HCT116 (cell line): ENCODE results near the gene ANO6. TPM values are rescaled to one million over a fixed set of nuclear protein-coding genes. Genes with fewer than 3 reads are reported as not detected.

Experiments
- ATAC-seq: fragments of 200-7000 bp; cut with Tn5 transposase; 2 replicates; pipeline ENCODE4 v1.9.1; 2020; ENCODE audit warnings: mild to moderate bottlenecking, moderate library complexity
- BruUV-seq: library from RNA; stranded (reverse); fragments of 400-500 nt; replicated peaks from 2 replicates; lab custom pipeline; 2021; lab: Mats Ljungman, UMichigan
- CTCF ChIA-PET: fragments of 300-600 bp; sonication (Branson Sonifier 250); formaldehyde crosslinking; loops from one replicate; lab custom pipeline; 2021; ENCODE audit warnings: antibody characterized with exemption; lab: Charles Lee
- POLR2A ChIA-PET: fragments of 300-600, 350-600 bp; sonication (Branson Sonifier 250); formaldehyde crosslinking; loops from one replicate; lab custom pipeline; 2021; ENCODE audit warnings: antibody characterized with exemption; lab: Charles Lee
- RAD21 ChIA-PET, 2 experiments: fragments of 300-600 bp; sonication (Branson Sonifier 250); formaldehyde crosslinking; loops; one replicate each; lab custom pipeline; 2023; ENCODE audit warnings: low total read pairs in 2 of 2; ENCODE audit not compliant: uncharacterized antibody in 2 of 2, unreplicated experiment in 2 of 2, low non-redundant PET in 1 of 2; lab: Charles Lee
- DNase-seq: peaks from one replicate; pipeline ENCODE4 v3.0.0-alpha.2; 2010; ENCODE audit warnings: low read depth, low spot score
- H2AFZ ChIP-seq: fragments of 200-600 bp; shearing (Covaris generic), sonication (generic); 2 replicates; pipeline ENCODE4 v1.6.1; 2017; ENCODE audit warnings: low read depth, mixed run types, mixed read lengths, antibody characterized with exemption, low read length; ENCODE audit not compliant: poor library complexity, severe bottlenecking
- H3K27ac ChIP-seq: 2 replicates; pipeline ENCODE4 v1.5.1; 2012; ENCODE audit warnings: low read depth, low read length
- H3K27me3 ChIP-seq: fragments of 200-600 bp; sonication (generic); 2 replicates; pipeline ENCODE4 v1.6.1; 2016; ENCODE audit warnings: mixed run types, low read length, mixed read lengths; ENCODE audit not compliant: insufficient read depth
- H3K36me3 ChIP-seq, 2 experiments: fragments of 200-500 bp in 1 of 2; fragments of 200-600 bp in 1 of 2; sonication (Bioruptor generic) in 1 of 2; sonication (generic) in 1 of 2; 2 replicates each; pipeline versions ENCODE4 v1.5.1 to v1.6.1; 2014 to 2016; ENCODE audit warnings: low read length in 2 of 2, inconsistent platforms in 1 of 2, mixed read lengths in 1 of 2, mixed run types in 1 of 2; ENCODE audit not compliant: insufficient read depth in 2 of 2, control insufficient read depth in 1 of 2
- H3K4me1 ChIP-seq, 2 experiments: fragments of 200-600 bp in 1 of 2; sonication (generic) in 1 of 2; 2 replicates each; pipeline versions ENCODE4 v1.5.1 to v1.6.1; 2012 to 2017; ENCODE audit warnings: low read length in 2 of 2, inconsistent platforms in 1 of 2, mild to moderate bottlenecking in 1 of 2, mixed read lengths in 1 of 2, mixed run types in 1 of 2, moderate library complexity in 1 of 2; ENCODE audit not compliant: insufficient read depth in 2 of 2, control insufficient read depth in 1 of 2
- H3K4me2 ChIP-seq: fragments of 200-600 bp; sonication (generic); 2 replicates; pipeline ENCODE4 v1.6.1; 2017; ENCODE audit warnings: mixed run types, low read length, mixed read lengths
- H3K4me3 ChIP-seq, 2 experiments: fragments of 200-600 bp in 1 of 2; sonication (generic) in 1 of 2; replicated peaks in 1 of 2; 2 replicates each; pipeline ENCODE4 v1.5.1; 2011 to 2016; ENCODE audit warnings: low read length in 2 of 2, control low read depth in 1 of 2, low read depth in 1 of 2, mild to moderate bottlenecking in 1 of 2, mixed read lengths in 1 of 2, mixed run types in 1 of 2
- H3K79me2 ChIP-seq: fragments of 200-600 bp; sonication (generic); 2 replicates; pipeline ENCODE4 v1.6.1; 2017; ENCODE audit warnings: mild to moderate bottlenecking, mixed run types, low read length, moderate library complexity, mixed read lengths; ENCODE audit not compliant: insufficient read depth
- H3K9ac ChIP-seq: fragments of 200-600 bp; sonication (generic); 2 replicates; pipeline ENCODE4 v1.6.1; 2016; ENCODE audit warnings: low read length, mixed read lengths
- H3K9me2 ChIP-seq: fragments of 200-600 bp; sonication (generic), shearing (Covaris generic); 2 replicates; pipeline ENCODE4 v1.6.1; 2017; ENCODE audit warnings: mixed run types, mild to moderate bottlenecking, moderate library complexity; ENCODE audit not compliant: insufficient read depth
- H3K9me3 ChIP-seq, 2 experiments: fragments of 200-500 bp in 1 of 2; fragments of 200-600 bp in 1 of 2; sonication (Bioruptor generic) in 1 of 2; sonication (generic) in 1 of 2; 2 replicates each; pipeline ENCODE4 v1.6.1; 2014 to 2017; ENCODE audit warnings: low read length in 2 of 2, mixed read lengths in 2 of 2, inconsistent platforms in 1 of 2, low read depth in 1 of 2, mild to moderate bottlenecking in 1 of 2, mixed run types in 1 of 2, moderate library complexity in 1 of 2; ENCODE audit not compliant: control insufficient read depth in 1 of 2, insufficient read depth in 1 of 2
- H4K20me1 ChIP-seq: fragments of 200-600 bp; sonication (generic), shearing (Covaris generic); 2 replicates; pipeline ENCODE4 v1.6.1; 2017; ENCODE audit warnings: mixed run types, mild to moderate bottlenecking, moderate library complexity; ENCODE audit not compliant: insufficient read depth
- CBX3 ChIP-seq: IDR thresholded peaks from 2 replicates; pipeline ENCODE4 v1.6.1; 2012; ENCODE audit warnings: low read depth
- CEBPB ChIP-seq: IDR thresholded peaks from 2 replicates; pipeline ENCODE4 v1.6.1; 2012; ENCODE audit warnings: low read depth
- ELF1 ChIP-seq: IDR thresholded peaks from 2 replicates; pipeline ENCODE4 v1.6.1; 2012; ENCODE audit warnings: low read depth, borderline replicate concordance
- EZH2 ChIP-seq: fragments of 200-600 bp; sonication (generic); IDR thresholded peaks from 2 replicates; pipeline ENCODE4 v1.6.1; 2017; ENCODE audit warnings: antibody characterized with exemption, mixed run types
- FOSL1 ChIP-seq: IDR thresholded peaks from 2 replicates; pipeline ENCODE4 v1.6.1; 2012; ENCODE audit warnings: low read depth
- JUND ChIP-seq: IDR thresholded peaks from 2 replicates; pipeline ENCODE4 v1.6.1; 2012
- POLR2A ChIP-seq: IDR thresholded peaks from 2 replicates; pipeline ENCODE4 v1.7.0; 2011; ENCODE audit warnings: borderline replicate concordance; ENCODE audit not compliant: insufficient read depth, insufficient read length; ENCODE audit errors: extremely low read depth
- POLR2AphosphoS5 ChIP-seq: IDR thresholded peaks from 2 replicates; pipeline ENCODE4 v1.6.1; 2011; ENCODE audit warnings: mild to moderate bottlenecking, low read depth, low read length, moderate library complexity
- SIN3A ChIP-seq: IDR thresholded peaks from 2 replicates; pipeline ENCODE4 v1.6.1; 2012; ENCODE audit warnings: low read depth
- SP1 ChIP-seq: IDR thresholded peaks from 2 replicates; pipeline ENCODE4 v1.6.1; 2012; ENCODE audit warnings: low read depth
- SRF ChIP-seq: IDR thresholded peaks from 2 replicates; pipeline ENCODE4 v1.6.1; 2012; ENCODE audit warnings: low read depth
- TCF7L2 ChIP-seq: IDR thresholded peaks from 2 replicates; pipeline ENCODE4 v1.7.0; 2011; ENCODE audit warnings: borderline replicate concordance, inconsistent platforms; ENCODE audit not compliant: insufficient read depth, insufficient read length; ENCODE audit errors: extremely low read depth
- ZNF274 ChIP-seq: fragments of 200-500 bp; sonication (Bioruptor generic); IDR thresholded peaks from 2 replicates; pipeline ENCODE4 v1.6.1; 2014; ENCODE audit warnings: mild to moderate bottlenecking, low read depth, low read length, inconsistent platforms
- intact Hi-C: fragments of 100-400 bp; cut with micrococcal nuclease; formaldehyde crosslinking; loops from 2 replicates; pipeline ENCODE4 v1.10.0; 2022
- total RNA-seq: library from RNA; stranded (reverse); gene quantifications from one replicate; pipeline ENCODE4 v1.2.1, GENCODE V29; 2021; ENCODE audit not compliant: unreplicated experiment
- TF ChIP-seq, protein P1 (sequence below): IDR thresholded peaks from 2 replicates; pipeline ENCODE4 v1.6.1; 2011; ENCODE audit warnings: mild to moderate bottlenecking, low read length, moderate library complexity; ENCODE audit not compliant: insufficient replicate concordance; ENCODE audit errors: extremely low read depth
- TF ChIP-seq, protein P2 (sequence below): IDR thresholded peaks from 2 replicates; pipeline ENCODE4 v1.6.1; 2012; ENCODE audit warnings: low read depth
- TF ChIP-seq, protein P3 (sequence below), 3 experiments: fragments of 200-600 bp in 1 of 3; sonication (generic) in 1 of 3; IDR thresholded peaks in 2 of 3; conservative IDR thresholded peaks in 1 of 3; 2 replicates each; pipeline ENCODE4 v1.5.1; 2012 to 2017; ENCODE audit warnings: low read depth in 2 of 3, low read length in 2 of 3, antibody characterized with exemption in 1 of 3, borderline replicate concordance in 1 of 3, control low read depth in 1 of 3, mild to moderate bottlenecking in 1 of 3, mixed read lengths in 1 of 3, mixed run types in 1 of 3, moderate library complexity in 1 of 3; ENCODE audit not compliant: insufficient read depth in 1 of 3
- TF ChIP-seq, protein P4 (sequence below): IDR thresholded peaks from 2 replicates; pipeline ENCODE4 v1.6.1; 2012

Gene ANO6
- total RNA-seq, 1 experiment from 2014 or later: 36.7 TPM

DNA sequence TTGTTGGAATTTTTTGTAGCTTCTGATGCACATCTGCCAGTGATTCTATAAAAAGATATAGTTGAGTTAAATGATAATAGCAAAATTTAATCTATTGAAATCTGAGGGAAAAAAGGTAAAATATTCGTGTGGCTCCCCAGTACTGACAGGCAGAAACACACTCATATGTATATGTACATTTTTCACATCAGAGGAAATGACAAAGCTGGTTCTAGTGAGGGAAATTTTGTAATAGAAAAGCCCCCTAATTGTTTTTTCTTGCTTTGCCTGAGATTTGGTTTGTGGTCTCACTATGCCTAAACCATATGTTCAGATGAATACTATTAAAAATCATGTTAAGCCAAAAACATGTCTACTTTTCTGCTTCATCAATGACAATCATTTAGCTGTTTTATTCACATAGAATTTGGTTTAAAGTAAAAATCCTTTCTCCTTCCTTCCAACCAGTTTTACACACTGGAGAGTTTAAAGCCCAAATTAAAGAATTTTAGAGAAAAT, 203.5 kb downstream of the ANO6 start:
- no peak overlapping the region for H3K27ac ChIP-seq
- no peaks in the 10 kb centered on the region for H3K27me3 ChIP-seq
- intact Hi-C loops: no loop called here
- no peak overlapping the region for H3K4me3 ChIP-seq
- POLR2A ChIA-PET: no interaction called here
- no peak for DNase-seq
- H3K9me3 ChIP-seq: no peaks in the 10 kb centered on the region
- CTCF ChIA-PET: no interaction called here
- H3K79me2 ChIP-seq: no peaks in the 10 kb centered on the region
- H3K36me3 ChIP-seq: peaks cover 4 to 8% of the 10 kb centered on the region in 2 experiments; a peak in 2 of 4 replicates
- TF ChIP-seq FOSL1 (no peak), CBX3 (no peak), SP1 (no peak), TCF7L2 (no peak), CEBPB (no peak), SIN3A (no peak), SRF (no peak), ELF1 (no peak), EZH2 (no peak), POLR2A (no peak), POLR2AphosphoS5 (no peak), ZNF274 (no peak), JUND (no peak)
- TF ChIP-seq, protein P1, sequence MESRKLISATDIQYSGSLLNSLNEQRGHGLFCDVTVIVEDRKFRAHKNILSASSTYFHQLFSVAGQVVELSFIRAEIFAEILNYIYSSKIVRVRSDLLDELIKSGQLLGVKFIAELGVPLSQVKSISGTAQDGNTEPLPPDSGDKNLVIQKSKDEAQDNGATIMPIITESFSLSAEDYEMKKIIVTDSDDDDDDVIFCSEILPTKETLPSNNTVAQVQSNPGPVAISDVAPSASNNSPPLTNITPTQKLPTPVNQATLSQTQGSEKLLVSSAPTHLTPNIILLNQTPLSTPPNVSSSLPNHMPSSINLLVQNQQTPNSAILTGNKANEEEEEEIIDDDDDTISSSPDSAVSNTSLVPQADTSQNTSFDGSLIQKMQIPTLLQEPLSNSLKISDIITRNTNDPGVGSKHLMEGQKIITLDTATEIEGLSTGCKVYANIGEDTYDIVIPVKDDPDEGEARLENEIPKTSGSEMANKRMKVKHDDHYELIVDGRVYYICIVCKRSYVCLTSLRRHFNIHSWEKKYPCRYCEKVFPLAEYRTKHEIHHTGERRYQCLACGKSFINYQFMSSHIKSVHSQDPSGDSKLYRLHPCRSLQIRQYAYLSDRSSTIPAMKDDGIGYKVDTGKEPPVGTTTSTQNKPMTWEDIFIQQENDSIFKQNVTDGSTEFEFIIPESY: no peak
- TF ChIP-seq, protein P2, sequence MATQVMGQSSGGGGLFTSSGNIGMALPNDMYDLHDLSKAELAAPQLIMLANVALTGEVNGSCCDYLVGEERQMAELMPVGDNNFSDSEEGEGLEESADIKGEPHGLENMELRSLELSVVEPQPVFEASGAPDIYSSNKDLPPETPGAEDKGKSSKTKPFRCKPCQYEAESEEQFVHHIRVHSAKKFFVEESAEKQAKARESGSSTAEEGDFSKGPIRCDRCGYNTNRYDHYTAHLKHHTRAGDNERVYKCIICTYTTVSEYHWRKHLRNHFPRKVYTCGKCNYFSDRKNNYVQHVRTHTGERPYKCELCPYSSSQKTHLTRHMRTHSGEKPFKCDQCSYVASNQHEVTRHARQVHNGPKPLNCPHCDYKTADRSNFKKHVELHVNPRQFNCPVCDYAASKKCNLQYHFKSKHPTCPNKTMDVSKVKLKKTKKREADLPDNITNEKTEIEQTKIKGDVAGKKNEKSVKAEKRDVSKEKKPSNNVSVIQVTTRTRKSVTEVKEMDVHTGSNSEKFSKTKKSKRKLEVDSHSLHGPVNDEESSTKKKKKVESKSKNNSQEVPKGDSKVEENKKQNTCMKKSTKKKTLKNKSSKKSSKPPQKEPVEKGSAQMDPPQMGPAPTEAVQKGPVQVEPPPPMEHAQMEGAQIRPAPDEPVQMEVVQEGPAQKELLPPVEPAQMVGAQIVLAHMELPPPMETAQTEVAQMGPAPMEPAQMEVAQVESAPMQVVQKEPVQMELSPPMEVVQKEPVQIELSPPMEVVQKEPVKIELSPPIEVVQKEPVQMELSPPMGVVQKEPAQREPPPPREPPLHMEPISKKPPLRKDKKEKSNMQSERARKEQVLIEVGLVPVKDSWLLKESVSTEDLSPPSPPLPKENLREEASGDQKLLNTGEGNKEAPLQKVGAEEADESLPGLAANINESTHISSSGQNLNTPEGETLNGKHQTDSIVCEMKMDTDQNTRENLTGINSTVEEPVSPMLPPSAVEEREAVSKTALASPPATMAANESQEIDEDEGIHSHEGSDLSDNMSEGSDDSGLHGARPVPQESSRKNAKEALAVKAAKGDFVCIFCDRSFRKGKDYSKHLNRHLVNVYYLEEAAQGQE: no peak
- TF ChIP-seq, protein P3, sequence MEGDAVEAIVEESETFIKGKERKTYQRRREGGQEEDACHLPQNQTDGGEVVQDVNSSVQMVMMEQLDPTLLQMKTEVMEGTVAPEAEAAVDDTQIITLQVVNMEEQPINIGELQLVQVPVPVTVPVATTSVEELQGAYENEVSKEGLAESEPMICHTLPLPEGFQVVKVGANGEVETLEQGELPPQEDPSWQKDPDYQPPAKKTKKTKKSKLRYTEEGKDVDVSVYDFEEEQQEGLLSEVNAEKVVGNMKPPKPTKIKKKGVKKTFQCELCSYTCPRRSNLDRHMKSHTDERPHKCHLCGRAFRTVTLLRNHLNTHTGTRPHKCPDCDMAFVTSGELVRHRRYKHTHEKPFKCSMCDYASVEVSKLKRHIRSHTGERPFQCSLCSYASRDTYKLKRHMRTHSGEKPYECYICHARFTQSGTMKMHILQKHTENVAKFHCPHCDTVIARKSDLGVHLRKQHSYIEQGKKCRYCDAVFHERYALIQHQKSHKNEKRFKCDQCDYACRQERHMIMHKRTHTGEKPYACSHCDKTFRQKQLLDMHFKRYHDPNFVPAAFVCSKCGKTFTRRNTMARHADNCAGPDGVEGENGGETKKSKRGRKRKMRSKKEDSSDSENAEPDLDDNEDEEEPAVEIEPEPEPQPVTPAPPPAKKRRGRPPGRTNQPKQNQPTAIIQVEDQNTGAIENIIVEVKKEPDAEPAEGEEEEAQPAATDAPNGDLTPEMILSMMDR (IDR thresholded peaks at IDR 0.05 in 2 of 3, conservative IDR thresholded peaks at IDR 0.05 in 1 of 3; ENCODE audit: borderline replicate concordance in 1 of 3, insufficient read depth in 1 of 3, low read depth in 2 of 3, low read length in 2 of 3): no peak
- TF ChIP-seq, protein P4, sequence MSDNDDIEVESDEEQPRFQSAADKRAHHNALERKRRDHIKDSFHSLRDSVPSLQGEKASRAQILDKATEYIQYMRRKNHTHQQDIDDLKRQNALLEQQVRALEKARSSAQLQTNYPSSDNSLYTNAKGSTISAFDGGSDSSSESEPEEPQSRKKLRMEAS: no peak
- H3K4me1 ChIP-seq: peaks cover 7 to 13% of the 10 kb centered on the region in 2 experiments
- no peak overlapping the region for H2AFZ ChIP-seq
- RAD21 ChIA-PET: no interaction called here
- no peaks in the 10 kb centered on the region for H3K9me2 ChIP-seq
- no peaks in the 10 kb centered on the region for H4K20me1 ChIP-seq
- H3K9ac ChIP-seq: no peak overlapping the region
- no TSS peak for BruUV-seq
- H3K4me2 ChIP-seq: no peak overlapping the region
- ATAC-seq: no peak
